HUES64 (cell line): Measurements from ENCODE around the gene FGF22.
"Not testable (repeated sequence)": the region's sequence is repeated elsewhere in the genome, so short reads cannot be mapped to it uniquely, and the experiment has no call there.

ENCODE experiments used
- H3K27ac ChIP-seq: 2 replicates; pipeline ENCODE4 v1.7.0; 2013; ENCODE audit warnings: low read depth, low read length, inconsistent platforms
- H3K27me3 ChIP-seq: 2 replicates; pipeline ENCODE4 v1.6.1; 2013; ENCODE audit warnings: mild to moderate bottlenecking, low read length; ENCODE audit not compliant: insufficient read depth
- H3K36me3 ChIP-seq: 2 replicates; pipeline ENCODE4 v1.6.1; 2013; ENCODE audit warnings: mild to moderate bottlenecking, low read length; ENCODE audit not compliant: insufficient read depth
- H3K4me1 ChIP-seq: 2 replicates; pipeline ENCODE4 v1.6.1; 2013; ENCODE audit warnings: mild to moderate bottlenecking, low read length, moderate library complexity; ENCODE audit not compliant: insufficient read depth
- H3K4me3 ChIP-seq: 2 replicates; pipeline ENCODE4 v1.5.1; 2013; ENCODE audit warnings: mild to moderate bottlenecking, low read length, moderate library complexity
- H3K9ac ChIP-seq: 2 replicates; pipeline ENCODE4 v1.6.1; 2013; ENCODE audit warnings: mild to moderate bottlenecking, low read depth, low read length
- H3K9me3 ChIP-seq: 2 replicates; pipeline ENCODE4 v1.6.1; 2013; ENCODE audit warnings: low read depth, low read length; ENCODE audit not compliant: insufficient read depth
- WGBS: fragments of 150-250, 120-280 bp; methylation state at CpG from one replicate; pipeline ENCODE4 v1.1.7; 2013; ENCODE audit warnings: missing lambda C conversion rate; 5-methylcytosine and 5-hydroxymethylcytosine counted together

Gene FGF22

GRCh38 chr19:597406-598315, 42.0 kb upstream of the FGF22 start:
- Histone ChIP-seq H3K9me3 (no peaks in the 10 kb centered on the region), H3K27ac (no peak overlapping the region), H3K36me3 (no peaks in the 10 kb centered on the region), H3K9ac (no peak overlapping the region), H3K4me3 (no peak overlapping the region), H3K4me1 (no peaks in the 10 kb centered on the region), H3K27me3 (peaks cover 13% of the 10 kb centered on the region)
- 88% methylated on average over 18 of the region's 18 CpGs for WGBS

- WGBS = 90% methylated on average over 28 of the region's 28 CpGs
Observed at GRCh38 chr19:601310-601709, 38.4 kb upstream of the FGF22 start.

DNA sequence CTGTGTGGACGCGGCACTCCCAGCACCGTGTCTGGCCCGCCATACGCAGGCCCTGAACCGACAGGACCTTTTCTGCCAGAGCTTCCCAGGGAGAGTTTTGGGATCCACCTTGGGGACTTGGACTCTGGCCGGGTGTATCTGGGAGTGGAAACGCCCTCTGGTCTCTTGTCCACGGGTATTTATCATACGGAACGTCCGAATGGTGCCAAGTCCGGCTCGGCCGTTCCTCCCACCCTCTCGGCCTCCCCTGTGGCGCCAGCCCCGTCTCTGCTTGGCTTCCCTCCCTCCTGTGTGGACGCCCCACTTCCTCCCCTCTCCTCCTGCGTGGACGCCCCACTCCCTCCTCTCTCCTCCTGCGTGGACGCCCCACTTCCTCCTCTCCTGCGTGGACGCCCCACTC, 37.9 kb upstream of the FGF22 start:
- Histone ChIP-seq H3K27ac (no peak overlapping the region), H3K9me3 (no peaks in the 10 kb centered on the region), H3K4me3 (no peak overlapping the region), H3K4me1 (no peaks in the 10 kb centered on the region), H3K36me3 (no peaks in the 10 kb centered on the region), H3K9ac (no peak overlapping the region), H3K27me3 (no peaks in the 10 kb centered on the region; the same call in 1 of the 2 replicates)
- WGBS = 90% methylated on average over 25 of the region's 25 CpGs

More at GRCh38 chr19:601310-601709, 38.4 kb upstream of the FGF22 start:
- H3K27me3 ChIP-seq = no peaks in the 10 kb centered on the region; the same call in 1 of the 2 replicates
- H3K9ac ChIP-seq = no peak overlapping the region
- no peaks in the 10 kb centered on the region for H3K4me1 ChIP-seq
- no peaks in the 10 kb centered on the region for H3K9me3 ChIP-seq
- H3K4me3 ChIP-seq = no peak overlapping the region
- no peak overlapping the region for H3K27ac ChIP-seq
- no peaks in the 10 kb centered on the region for H3K36me3 ChIP-seq

DNA sequence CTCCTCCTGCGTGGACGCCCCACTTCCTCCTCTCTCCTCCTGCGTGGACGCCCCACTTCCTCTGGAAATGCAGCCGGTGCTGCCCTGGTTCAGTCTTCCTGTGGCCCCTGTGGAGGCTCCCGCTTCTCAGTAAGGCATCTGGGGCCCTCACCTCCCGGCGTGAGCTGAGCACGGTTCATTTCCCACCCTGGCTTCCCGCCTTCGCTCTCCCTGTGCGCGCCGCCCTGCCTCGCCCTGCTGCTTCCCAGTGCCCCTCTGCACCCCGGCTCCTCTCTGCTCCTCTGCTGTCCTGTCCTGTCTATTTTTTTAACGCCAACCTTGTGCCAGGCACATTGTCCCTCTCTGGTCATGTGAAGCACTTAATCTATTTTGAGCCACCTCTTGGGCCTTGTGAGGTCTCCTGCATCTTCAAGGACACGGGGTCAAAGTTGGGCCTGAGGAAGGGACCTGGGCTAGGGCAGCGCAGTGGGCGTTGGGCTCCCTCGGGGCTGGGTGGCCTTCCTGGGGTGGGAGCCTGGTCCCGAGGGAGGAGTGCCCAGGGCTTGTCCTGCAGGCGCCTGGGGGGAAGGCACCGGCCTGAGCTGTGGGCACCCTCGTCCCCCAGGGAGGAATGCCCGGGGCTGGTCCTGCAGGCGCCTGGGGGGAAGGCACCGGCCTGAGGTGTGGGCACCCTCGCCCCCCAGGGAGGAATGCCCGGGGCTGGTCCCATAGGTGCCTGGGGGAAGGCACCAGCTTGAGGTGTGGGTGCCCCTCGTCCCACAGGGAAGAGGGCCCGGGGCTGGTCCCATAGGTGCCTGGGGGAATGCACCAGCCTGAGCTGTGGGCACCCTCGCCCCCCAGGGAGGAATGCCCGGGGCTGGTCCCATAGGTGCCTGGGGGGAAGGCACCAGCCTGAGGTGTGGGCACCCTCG, 37.0 kb upstream of the FGF22 start:
- Histone ChIP-seq H3K4me3 (no peak overlapping the region), H3K27ac (no peak overlapping the region), H3K27me3 (no peaks in the 10 kb centered on the region), H3K9ac (no peak overlapping the region), H3K36me3 (no peaks in the 10 kb centered on the region), H3K9me3 (no peaks in the 10 kb centered on the region), H3K4me1 (no peaks in the 10 kb centered on the region)
- WGBS = 88% methylated on average over 35 of the region's 35 CpGs

GRCh38 chr19:603302-603639, 36.4 kb upstream of the FGF22 start:
- not testable (repeated sequence) for H3K36me3 ChIP-seq, H3K9me3 ChIP-seq, H3K27me3 ChIP-seq, H3K4me1 ChIP-seq, H3K9ac ChIP-seq, H3K27ac ChIP-seq, H3K4me3 ChIP-seq
- 95% methylated on average over 13 of the region's 13 CpGs for WGBS

DNA sequence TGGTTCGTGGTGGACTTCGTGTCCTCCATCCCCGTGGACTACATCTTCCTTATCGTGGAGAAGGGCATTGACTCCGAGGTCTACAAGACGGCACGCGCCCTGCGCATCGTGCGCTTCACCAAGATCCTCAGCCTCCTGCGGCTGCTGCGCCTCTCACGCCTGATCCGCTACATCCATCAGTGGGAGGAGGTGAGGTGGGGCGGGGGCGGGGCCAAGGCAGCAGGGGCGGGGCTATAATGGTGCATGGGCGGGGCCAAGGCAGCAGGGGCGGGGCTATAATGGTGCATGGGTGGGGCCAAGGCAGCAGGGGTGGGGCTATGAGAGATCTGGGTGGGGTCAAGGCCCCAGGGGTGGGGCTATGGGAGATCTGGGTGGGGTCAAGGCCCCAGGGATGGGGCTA, 35.9 kb upstream of the FGF22 start:
- not testable (repeated sequence) for H3K27me3 ChIP-seq
- 91% methylated on average over 19 of the region's 20 CpGs for WGBS

GRCh38 chr19:604355-604754, 35.3 kb upstream of the FGF22 start:
- 88% methylated on average over 11 of the region's 11 CpGs for WGBS
- no peaks in the 10 kb centered on the region for H3K36me3 ChIP-seq
- H3K27me3 ChIP-seq = no peaks in the 10 kb centered on the region
- no peak overlapping the region for H3K4me3 ChIP-seq
- no peaks in the 10 kb centered on the region for H3K9me3 ChIP-seq
- H3K27ac ChIP-seq = no peak overlapping the region
- no peak overlapping the region for H3K9ac ChIP-seq
- H3K4me1 ChIP-seq = no peaks in the 10 kb centered on the region

More for the DNA sequence above, 35.9 kb upstream of the FGF22 start:
- not testable (repeated sequence) for H3K4me1 ChIP-seq, H3K36me3 ChIP-seq, H3K9me3 ChIP-seq, H3K27ac ChIP-seq, H3K4me3 ChIP-seq, H3K9ac ChIP-seq

- WGBS = 91% methylated on average over 17 of the region's 34 CpGs
- not testable (repeated sequence) for H3K4me3 ChIP-seq, H3K9ac ChIP-seq
Observed at GRCh38 chr19:605061-605971, 34.4 kb upstream of the FGF22 start.

DNA sequence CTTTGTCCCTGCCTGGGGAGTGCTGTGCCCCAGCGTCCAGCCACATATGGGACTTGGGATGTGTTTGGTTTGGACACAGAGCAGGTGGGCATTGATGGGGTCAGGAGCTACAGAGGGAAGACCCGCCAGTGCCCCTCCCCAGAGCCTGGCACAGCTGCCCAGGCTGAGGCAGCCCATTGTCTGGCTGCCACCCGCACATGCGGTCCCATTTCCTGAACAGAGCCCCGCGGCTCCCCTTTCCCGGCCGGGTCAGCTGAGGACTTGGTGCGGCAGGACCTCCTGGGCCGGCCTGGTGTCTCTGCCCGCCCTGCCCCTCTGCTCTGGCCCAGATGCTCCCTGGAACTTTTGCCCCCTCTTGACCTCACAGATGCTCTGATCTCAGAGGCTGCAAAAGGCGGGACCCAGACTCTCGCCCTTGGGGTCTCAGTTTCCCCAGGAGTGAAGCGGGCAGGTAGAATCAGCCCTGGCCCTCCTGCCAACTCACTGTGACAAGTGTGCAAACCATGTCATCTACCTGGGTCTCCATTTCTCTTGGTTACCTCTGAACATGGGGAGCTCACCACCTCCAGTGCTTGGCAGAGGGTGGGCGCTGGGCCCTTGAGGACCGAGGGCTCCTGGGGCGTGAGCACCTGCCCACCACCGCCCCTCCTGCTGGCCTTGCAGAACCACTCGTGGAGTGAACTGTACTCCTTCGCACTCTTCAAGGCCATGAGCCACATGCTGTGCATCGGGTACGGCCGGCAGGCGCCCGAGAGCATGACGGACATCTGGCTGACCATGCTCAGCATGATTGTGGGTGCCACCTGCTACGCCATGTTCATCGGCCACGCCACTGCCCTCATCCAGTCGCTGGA, 32.2 kb upstream of the FGF22 start:
- Histone ChIP-seq H3K9ac (no peak overlapping the region), H3K4me3 (no peak overlapping the region), H3K9me3 (no peaks in the 10 kb centered on the region), H3K27ac (no peak overlapping the region), H3K27me3 (no peaks in the 10 kb centered on the region), H3K36me3 (no peaks in the 10 kb centered on the region), H3K4me1 (no peaks in the 10 kb centered on the region)
- 93% methylated on average over 30 of the region's 30 CpGs for WGBS

More at GRCh38 chr19:605061-605971, 34.4 kb upstream of the FGF22 start:
- not testable (repeated sequence) for H3K9me3 ChIP-seq, H3K27me3 ChIP-seq, H3K4me1 ChIP-seq, H3K27ac ChIP-seq, H3K36me3 ChIP-seq
